Measurements from ENCODE around the gene MAP4K3. TPM values are rescaled to one million over a fixed set of nuclear protein-coding genes. Genes with fewer than 3 reads are reported as not detected.

MAP4K3 gene
- total and polyA plus RNA-seq, 9 donors: 24.9 to 43.2 (median 28.3) TPM

- H3K36me3 ChIP-seq (ENCODE audit: control insufficient read depth, insufficient read depth, low read length): no peaks in the 10 kb centered on the region
- H3K27ac ChIP-seq (ENCODE audit: low read length): no peak overlapping the region
- no peaks in the 10 kb centered on the region for H3K9me3 ChIP-seq (replicated peaks; ENCODE audit: control insufficient read depth, low read depth, low read length)
- no peaks in the 10 kb centered on the region for H3K27me3 ChIP-seq (ENCODE audit: control insufficient read depth, insufficient read depth, low read length)
- H3K4me3 ChIP-seq (ENCODE audit: low read length): no peak overlapping the region
- no CpG with 5 or more reads among the region's 6 CpGs for WGBS (ENCODE audit: insufficient coverage)
- H3K4me1 ChIP-seq (ENCODE audit: control insufficient read depth, insufficient read depth, low read length): no peaks in the 10 kb centered on the region
- DNase-seq: no peak
Measured at GRCh38 chr2:39447266-39448168, 10.4 kb upstream of the MAP4K3 start.

- no peak overlapping the region for H3K27ac ChIP-seq (ENCODE audit: low read length)
- WGBS (ENCODE audit: insufficient coverage): no CpG with 5 or more reads among the region's 3 CpGs
- no peak overlapping the region for H3K4me3 ChIP-seq (ENCODE audit: low read length)
- no peaks in the 10 kb centered on the region for H3K27me3 ChIP-seq (ENCODE audit: control insufficient read depth, insufficient read depth, low read length)
- no peaks in the 10 kb centered on the region for H3K9me3 ChIP-seq (replicated peaks; ENCODE audit: control insufficient read depth, low read depth, low read length)
- no peak for DNase-seq
- H3K36me3 ChIP-seq (ENCODE audit: control insufficient read depth, insufficient read depth, low read length): no peaks in the 10 kb centered on the region
- H3K4me1 ChIP-seq (ENCODE audit: control insufficient read depth, insufficient read depth, low read length): no peaks in the 10 kb centered on the region
Measured at GRCh38 chr2:39445934-39446333, 8.8 kb upstream of the MAP4K3 start.

GRCh38 chr2:39443009-39443408, 5.9 kb upstream of the MAP4K3 start:
- H3K4me3 ChIP-seq (ENCODE audit: low read length): no peak overlapping the region
- peaks cover 3% of the 10 kb centered on the region for H3K4me1 ChIP-seq (ENCODE audit: control insufficient read depth, insufficient read depth, low read length)
- H3K27ac ChIP-seq (ENCODE audit: low read length): no peak overlapping the region
- H3K9me3 ChIP-seq (replicated peaks; ENCODE audit: control insufficient read depth, low read depth, low read length): no peaks in the 10 kb centered on the region
- H3K27me3 ChIP-seq (ENCODE audit: control insufficient read depth, insufficient read depth, low read length): no peaks in the 10 kb centered on the region
- DNase-seq: no peak
- no peaks in the 10 kb centered on the region for H3K36me3 ChIP-seq (ENCODE audit: control insufficient read depth, insufficient read depth, low read length)
- WGBS (ENCODE audit: insufficient coverage): no CpG with 5 or more reads among the region's 1 CpG

GRCh38 chr2:39437522-39438296, 624 bp upstream of the MAP4K3 start:
- Histone ChIP-seq H3K4me3 (ENCODE audit: low read length) (peak overlapping the region; percentile 80), H3K36me3 (ENCODE audit: control insufficient read depth, insufficient read depth, low read length) (no peaks in the 10 kb centered on the region), H3K4me1 (ENCODE audit: control insufficient read depth, insufficient read depth, low read length) (peaks cover 13% of the 10 kb centered on the region), H3K27ac (ENCODE audit: low read length) (peak overlapping the region; percentile 95), H3K27me3 (ENCODE audit: control insufficient read depth, insufficient read depth, low read length) (no peaks in the 10 kb centered on the region), H3K9me3 (replicated peaks; ENCODE audit: control insufficient read depth, low read depth, low read length) (no peaks in the 10 kb centered on the region)
- peak; percentile 62 for DNase-seq
- WGBS (ENCODE audit: insufficient coverage): 2% methylated on average over 15 of the region's 28 CpGs

- H3K27ac ChIP-seq (ENCODE audit: low read length): peak overlapping the region; percentile 94
- no peaks in the 10 kb centered on the region for H3K9me3 ChIP-seq (replicated peaks; ENCODE audit: control insufficient read depth, low read depth, low read length)
- H3K4me1 ChIP-seq (ENCODE audit: control insufficient read depth, insufficient read depth, low read length): peaks cover 17% of the 10 kb centered on the region
- WGBS (ENCODE audit: insufficient coverage): 0% methylated on average over 6 of the region's 17 CpGs
- DNase-seq: peak; percentile 75
- H3K4me3 ChIP-seq (ENCODE audit: low read length): peak overlapping the region; percentile 80
- H3K36me3 ChIP-seq (ENCODE audit: control insufficient read depth, insufficient read depth, low read length): no peaks in the 10 kb centered on the region
- no peaks in the 10 kb centered on the region for H3K27me3 ChIP-seq (ENCODE audit: control insufficient read depth, insufficient read depth, low read length)
Measured at GRCh38 chr2:39435741-39436591, 1.1 kb downstream of the MAP4K3 start.

GRCh38 chr2:39435234-39435633, 1.9 kb downstream of the MAP4K3 start:
- H3K27me3 ChIP-seq (ENCODE audit: control insufficient read depth, insufficient read depth, low read length): no peaks in the 10 kb centered on the region
- peak overlapping the region; percentile 80 for H3K4me3 ChIP-seq (ENCODE audit: low read length)
- no peaks in the 10 kb centered on the region for H3K36me3 ChIP-seq (ENCODE audit: control insufficient read depth, insufficient read depth, low read length)
- H3K27ac ChIP-seq (ENCODE audit: low read length): peak overlapping the region; percentile 94
- DNase-seq: peak; percentile 27
- 25% methylated on average over 5 of the region's 8 CpGs for WGBS (ENCODE audit: insufficient coverage)
- peaks cover 17% of the 10 kb centered on the region for H3K4me1 ChIP-seq (ENCODE audit: control insufficient read depth, insufficient read depth, low read length)
- no peaks in the 10 kb centered on the region for H3K9me3 ChIP-seq (replicated peaks; ENCODE audit: control insufficient read depth, low read depth, low read length)

- Histone ChIP-seq H3K36me3 (ENCODE audit: control insufficient read depth, insufficient read depth, low read length) (no peaks in the 10 kb centered on the region), H3K27me3 (ENCODE audit: control insufficient read depth, insufficient read depth, low read length) (no peaks in the 10 kb centered on the region), H3K9me3 (replicated peaks; ENCODE audit: control insufficient read depth, low read depth, low read length) (no peaks in the 10 kb centered on the region), H3K4me3 (ENCODE audit: low read length) (no peak overlapping the region), H3K27ac (ENCODE audit: low read length) (no peak overlapping the region), H3K4me1 (ENCODE audit: control insufficient read depth, insufficient read depth, low read length) (peaks cover 17% of the 10 kb centered on the region)
- DNase-seq: no peak
- WGBS (ENCODE audit: insufficient coverage): no CpG with 5 or more reads among the region's 1 CpG
Measured at GRCh38 chr2:39434233-39434897, 2.7 kb downstream of the MAP4K3 start.

GRCh38 chr2:39433586-39434195, 3.4 kb downstream of the MAP4K3 start:
- WGBS (ENCODE audit: insufficient coverage): no CpG with 5 or more reads among the region's 5 CpGs
- Histone ChIP-seq H3K4me3 (ENCODE audit: low read length) (no peak overlapping the region), H3K27ac (ENCODE audit: low read length) (no peak overlapping the region), H3K36me3 (ENCODE audit: control insufficient read depth, insufficient read depth, low read length) (no peaks in the 10 kb centered on the region), H3K4me1 (ENCODE audit: control insufficient read depth, insufficient read depth, low read length) (peaks cover 17% of the 10 kb centered on the region), H3K27me3 (ENCODE audit: control insufficient read depth, insufficient read depth, low read length) (no peaks in the 10 kb centered on the region), H3K9me3 (replicated peaks; ENCODE audit: control insufficient read depth, low read depth, low read length) (no peaks in the 10 kb centered on the region)
- no peak for DNase-seq

GRCh38 chr2:39432701-39433100, 4.4 kb downstream of the MAP4K3 start:
- Histone ChIP-seq H3K4me1 (ENCODE audit: control insufficient read depth, insufficient read depth, low read length) (peaks cover 14% of the 10 kb centered on the region), H3K36me3 (ENCODE audit: control insufficient read depth, insufficient read depth, low read length) (no peaks in the 10 kb centered on the region), H3K9me3 (replicated peaks; ENCODE audit: control insufficient read depth, low read depth, low read length) (no peaks in the 10 kb centered on the region), H3K4me3 (ENCODE audit: low read length) (no peak overlapping the region), H3K27me3 (ENCODE audit: control insufficient read depth, insufficient read depth, low read length) (no peaks in the 10 kb centered on the region), H3K27ac (ENCODE audit: low read length) (no peak overlapping the region)
- WGBS (ENCODE audit: insufficient coverage): 80% methylated on average over 1 of the region's 5 CpGs
- DNase-seq: no peak
